HepG2 (cell line): ENCODE data around the gene SAP25. TPM values are rescaled to one million over a fixed set of nuclear protein-coding genes. Genes with fewer than 3 reads are reported as not detected.

Experiments used
- GTF3A ChIP-seq: sonication (generic); formaldehyde crosslinking; conservative IDR thresholded peaks from 2 replicates; pipeline ENCODE4 v1.4.0; 2020; ENCODE audit warnings: mild to moderate bottlenecking, missing genetic modification reagents
- HOXD1 ChIP-seq: sonication (generic); formaldehyde crosslinking; IDR thresholded peaks from 2 replicates; pipeline ENCODE4 v1.5.0; 2020; ENCODE audit warnings: missing genetic modification reagents
- KDM4B ChIP-seq: sonication (generic); formaldehyde crosslinking; IDR thresholded peaks from 2 replicates; pipeline ENCODE4 v1.4.0; 2020; ENCODE audit warnings: missing genetic modification reagents
- PHF8 ChIP-seq: sonication (generic); formaldehyde crosslinking; IDR thresholded peaks from 2 replicates; pipeline ENCODE4 v1.5.0; 2020; ENCODE audit warnings: missing genetic modification reagents
- RBAK ChIP-seq: sonication (generic); formaldehyde crosslinking; IDR thresholded peaks from 2 replicates; pipeline ENCODE4 v1.5.1; 2020; ENCODE audit warnings: mild to moderate bottlenecking, missing genetic modification reagents
- RBFOX2 ChIP-seq: fragments of 200-400 bp; formaldehyde crosslinking; IDR thresholded peaks from 2 replicates; pipeline ENCODE4 v1.6.1; 2017; ENCODE audit warnings: low read depth, mild to moderate bottlenecking, low read length
- SNAI1 ChIP-seq: sonication (generic); formaldehyde crosslinking; IDR thresholded peaks from 2 replicates; pipeline ENCODE4 v1.5.0; 2020; ENCODE audit warnings: mild to moderate bottlenecking, missing genetic modification reagents, borderline replicate concordance
- SP1 ChIP-seq, 2 experiments: fragments of 450-650 bp in 1 of 2; sonication (generic) in 1 of 2; formaldehyde crosslinking in 1 of 2; IDR thresholded peaks; 2 replicates each; pipeline versions ENCODE4 v1.4.0 to v1.6.1; 2016 to 2020; ENCODE audit warnings: missing genetic modification reagents in 1 of 2
- SRY ChIP-seq: sonication (generic); formaldehyde crosslinking; IDR thresholded peaks from 2 replicates; pipeline ENCODE4 v1.8.0; 2022; ENCODE audit warnings: mild to moderate bottlenecking, missing genetic modification reagents
- TGIF2 ChIP-seq: IDR thresholded peaks from 2 replicates; pipeline ENCODE4 v1.6.1; 2016; ENCODE audit warnings: control low read depth, missing compliant biosample characterization
- ZNF549 ChIP-seq: sonication (generic); formaldehyde crosslinking; IDR thresholded peaks from 2 replicates; pipeline ENCODE4 v1.5.0; 2020; ENCODE audit warnings: missing genetic modification reagents
- ZNF557 ChIP-seq: sonication (generic); formaldehyde crosslinking; IDR thresholded peaks from 2 replicates; pipeline ENCODE4 v1.4.0; 2020; ENCODE audit warnings: missing genetic modification reagents
- ZNF670 ChIP-seq: sonication (generic); formaldehyde crosslinking; IDR thresholded peaks from 2 replicates; pipeline ENCODE4 v1.8.0; 2022; ENCODE audit warnings: mild to moderate bottlenecking, missing genetic modification reagents, borderline replicate concordance
- ZNF782 ChIP-seq: sonication (generic); formaldehyde crosslinking; IDR thresholded peaks from 2 replicates; pipeline ENCODE4 v1.4.0; 2020; ENCODE audit warnings: missing genetic modification reagents, mild to moderate bottlenecking, borderline replicate concordance
- ZNF816 ChIP-seq: sonication (generic); formaldehyde crosslinking; IDR thresholded peaks from 2 replicates; pipeline ENCODE4 v1.8.0; 2022; ENCODE audit warnings: missing genetic modification reagents, mild to moderate bottlenecking, borderline replicate concordance
- polyA plus RNA-seq, 8 experiments: library from polyadenylated mRNA; depleted of rRNA in 3 of 8; stranded (reverse) in 7 of 8; unstranded in 1 of 8; fragments of >200 nt; fragmentation: Illumina TruSeq in 4 of 8; extraction: Trizol in 4 of 8; gene quantifications; 2 replicates each; pipeline versions ENCODE4 v1.2.1 to v1.2.3, GENCODE V29; 2011 to 2016; ENCODE audit warnings: low read depth in 4 of 8, missing spikeins in 1 of 8, mixed read lengths in 1 of 8; ENCODE audit not compliant: insufficient read depth in 1 of 8
- total RNA-seq, 5 experiments: library from RNA; depleted of rRNA; stranded (reverse); fragments of >200 nt; fragmentation: Illumina TruSeq; extraction: Trizol; gene quantifications; 2 replicates each; pipeline ENCODE4 v1.2.3, GENCODE V29; 2016; ENCODE audit warnings: low read depth in 1 of 5
- TF ChIP-seq, protein P1 (sequence below): sonication (generic); formaldehyde crosslinking; IDR thresholded peaks from 2 replicates; pipeline ENCODE4 v1.8.1; 2023; ENCODE audit warnings: mild to moderate bottlenecking, missing genetic modification reagents
- TF ChIP-seq, protein P2 (sequence below): sonication (generic); formaldehyde crosslinking; IDR thresholded peaks from 2 replicates; pipeline ENCODE4 v1.8.0; 2022; ENCODE audit warnings: missing genetic modification reagents, mild to moderate bottlenecking, moderate library complexity, borderline replicate concordance
- TF ChIP-seq, protein P3 (sequence below): sonication (generic); formaldehyde crosslinking; IDR thresholded peaks from 2 replicates; pipeline ENCODE4 v1.5.1; 2020; ENCODE audit warnings: mild to moderate bottlenecking, missing genetic modification reagents
- TF ChIP-seq, protein P4 (sequence below): sonication (generic); formaldehyde crosslinking; IDR thresholded peaks from 2 replicates; pipeline ENCODE4 v1.8.1; 2022; ENCODE audit warnings: low read depth, mild to moderate bottlenecking, missing genetic modification reagents

The SAP25 gene
- total and polyA plus RNA-seq, 2 of the 13 experiments (the other 11 are each of a cell fraction or from before 2014, with no cell fraction given) = 0.15 to 0.20 TPM

DNA sequence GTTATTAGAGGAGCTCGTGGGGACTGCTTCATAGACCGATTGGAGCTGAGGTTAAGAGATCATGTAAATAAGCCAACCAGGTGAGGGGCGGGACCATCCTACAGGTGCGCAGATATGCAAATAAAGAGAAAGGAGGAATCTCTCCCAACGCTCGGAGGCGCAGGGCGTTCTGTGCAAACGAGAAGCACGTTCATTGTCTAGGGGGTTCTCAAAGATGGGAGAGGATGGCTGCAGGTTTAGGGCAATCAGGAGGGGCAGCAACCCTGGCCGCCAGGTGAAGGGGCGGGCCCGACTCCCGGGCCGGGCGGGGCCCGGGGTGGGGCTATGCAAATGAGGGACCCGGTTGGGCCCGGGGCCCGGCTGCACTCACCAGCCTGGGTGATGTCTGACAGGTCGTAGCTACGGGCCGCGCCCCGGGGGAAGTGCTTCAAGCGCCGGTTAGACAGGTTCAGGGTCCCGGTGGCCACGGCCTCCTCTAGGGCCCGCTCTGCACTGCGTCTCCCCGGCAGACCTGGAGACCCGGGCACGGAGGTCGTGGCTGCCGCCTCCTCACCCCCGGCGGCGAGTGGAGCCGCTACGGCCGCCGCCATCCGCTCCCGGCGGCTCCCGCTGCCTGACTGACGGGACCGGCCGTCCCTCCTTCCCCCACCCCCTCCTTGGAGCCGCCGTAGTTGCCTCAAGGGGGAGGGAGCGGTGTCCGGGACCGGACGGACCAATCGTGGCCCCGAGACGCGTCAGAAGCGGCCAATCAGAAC lies 12.0 kb upstream of the SAP25 start, which contains the start of gene LRCH4 (continued):
- TF ChIP-seq SRY (peak; percentile 57; the same call in 1 of the 2 replicates), GTF3A (CRISPR knock-in tag) (no peak), TGIF2 (peak; percentile 71; the same call in 1 of the 2 replicates), HOXD1 (CRISPR knock-in tag) (0 out of 2 replicates have a peak, but pooled peaks have one; percentile 58), SP1 (IDR thresholded peaks at IDR 0.05) (no peak; the same call in 1 of the 2 replicates), SP1 (CRISPR knock-in tag; IDR thresholded peaks at IDR 0.05) (no peak), RBFOX2 (peak; percentile 93), ZNF670 (CRISPR knock-in tag) (peak; percentile 59; the same call in 1 of the 2 replicates), RBAK (0 out of 2 replicates have a peak, but pooled peaks have one; percentile 26), ZNF782 (CRISPR knock-in tag) (peak; percentile 62; the same call in 1 of the 2 replicates), ZNF549 (CRISPR knock-in tag) (no peak), SNAI1 (CRISPR knock-in tag) (0 out of 2 replicates have a peak, but pooled peaks have one; percentile 67), ZNF816 (CRISPR knock-in tag) (peak; percentile 67; the same call in 1 of the 2 replicates), PHF8 (CRISPR knock-in tag) (peak; percentile 73), KDM4B (CRISPR knock-in tag) (no peak), ZNF557 (CRISPR knock-in tag) (no peak)
- TF ChIP-seq, protein P1, sequence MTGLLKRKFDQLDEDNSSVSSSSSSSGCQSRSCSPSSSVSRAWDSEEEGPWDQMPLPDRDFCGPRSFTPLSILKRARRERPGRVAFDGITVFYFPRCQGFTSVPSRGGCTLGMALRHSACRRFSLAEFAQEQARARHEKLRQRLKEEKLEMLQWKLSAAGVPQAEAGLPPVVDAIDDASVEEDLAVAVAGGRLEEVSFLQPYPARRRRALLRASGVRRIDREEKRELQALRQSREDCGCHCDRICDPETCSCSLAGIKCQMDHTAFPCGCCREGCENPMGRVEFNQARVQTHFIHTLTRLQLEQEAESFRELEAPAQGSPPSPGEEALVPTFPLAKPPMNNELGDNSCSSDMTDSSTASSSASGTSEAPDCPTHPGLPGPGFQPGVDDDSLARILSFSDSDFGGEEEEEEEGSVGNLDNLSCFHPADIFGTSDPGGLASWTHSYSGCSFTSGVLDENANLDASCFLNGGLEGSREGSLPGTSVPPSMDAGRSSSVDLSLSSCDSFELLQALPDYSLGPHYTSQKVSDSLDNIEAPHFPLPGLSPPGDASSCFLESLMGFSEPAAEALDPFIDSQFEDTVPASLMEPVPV (CRISPR knock-in tag) = peak; percentile 68; the same call in 1 of the 2 replicates
- TF ChIP-seq, protein P2, sequence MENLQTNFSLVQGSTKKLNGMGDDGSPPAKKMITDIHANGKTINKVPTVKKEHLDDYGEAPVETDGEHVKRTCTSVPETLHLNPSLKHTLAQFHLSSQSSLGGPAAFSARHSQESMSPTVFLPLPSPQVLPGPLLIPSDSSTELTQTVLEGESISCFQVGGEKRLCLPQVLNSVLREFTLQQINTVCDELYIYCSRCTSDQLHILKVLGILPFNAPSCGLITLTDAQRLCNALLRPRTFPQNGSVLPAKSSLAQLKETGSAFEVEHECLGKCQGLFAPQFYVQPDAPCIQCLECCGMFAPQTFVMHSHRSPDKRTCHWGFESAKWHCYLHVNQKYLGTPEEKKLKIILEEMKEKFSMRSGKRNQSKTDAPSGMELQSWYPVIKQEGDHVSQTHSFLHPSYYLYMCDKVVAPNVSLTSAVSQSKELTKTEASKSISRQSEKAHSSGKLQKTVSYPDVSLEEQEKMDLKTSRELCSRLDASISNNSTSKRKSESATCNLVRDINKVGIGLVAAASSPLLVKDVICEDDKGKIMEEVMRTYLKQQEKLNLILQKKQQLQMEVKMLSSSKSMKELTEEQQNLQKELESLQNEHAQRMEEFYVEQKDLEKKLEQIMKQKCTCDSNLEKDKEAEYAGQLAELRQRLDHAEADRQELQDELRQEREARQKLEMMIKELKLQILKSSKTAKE = no peak
- TF ChIP-seq, protein P3, sequence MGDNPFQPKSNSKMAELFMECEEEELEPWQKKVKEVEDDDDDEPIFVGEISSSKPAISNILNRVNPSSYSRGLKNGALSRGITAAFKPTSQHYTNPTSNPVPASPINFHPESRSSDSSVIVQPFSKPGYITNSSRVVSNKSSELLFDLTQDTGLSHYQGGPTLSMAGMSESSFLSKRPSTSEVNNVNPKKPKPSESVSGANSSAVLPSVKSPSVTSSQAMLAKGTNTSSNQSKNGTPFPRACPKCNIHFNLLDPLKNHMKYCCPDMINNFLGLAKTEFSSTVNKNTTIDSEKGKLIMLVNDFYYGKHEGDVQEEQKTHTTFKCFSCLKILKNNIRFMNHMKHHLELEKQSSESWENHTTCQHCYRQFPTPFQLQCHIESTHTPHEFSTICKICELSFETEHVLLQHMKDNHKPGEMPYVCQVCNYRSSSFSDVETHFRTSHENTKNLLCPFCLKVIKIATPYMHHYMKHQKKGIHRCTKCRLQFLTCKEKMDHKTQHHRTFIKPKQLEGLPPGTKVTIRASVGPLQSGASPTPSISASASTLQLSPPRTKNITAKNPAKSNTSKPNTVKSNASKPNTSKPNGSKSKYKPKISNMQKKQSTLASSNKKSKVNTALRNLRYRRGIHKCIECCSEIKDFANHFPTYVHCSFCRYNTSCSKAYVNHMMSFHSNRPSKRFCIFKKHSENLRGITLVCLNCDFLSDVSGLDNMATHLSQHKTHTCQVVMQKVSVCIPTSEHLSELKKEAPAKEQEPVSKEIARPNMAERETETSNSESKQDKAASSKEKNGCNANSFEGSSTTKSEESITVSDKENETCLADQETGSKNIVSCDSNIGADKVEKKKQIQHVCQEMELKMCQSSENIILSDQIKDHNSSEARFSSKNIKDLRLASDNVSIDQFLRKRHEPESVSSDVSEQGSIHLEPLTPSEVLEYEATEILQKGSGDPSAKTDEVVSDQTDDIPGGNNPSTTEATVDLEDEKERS = no peak
- TF ChIP-seq, protein P4, sequence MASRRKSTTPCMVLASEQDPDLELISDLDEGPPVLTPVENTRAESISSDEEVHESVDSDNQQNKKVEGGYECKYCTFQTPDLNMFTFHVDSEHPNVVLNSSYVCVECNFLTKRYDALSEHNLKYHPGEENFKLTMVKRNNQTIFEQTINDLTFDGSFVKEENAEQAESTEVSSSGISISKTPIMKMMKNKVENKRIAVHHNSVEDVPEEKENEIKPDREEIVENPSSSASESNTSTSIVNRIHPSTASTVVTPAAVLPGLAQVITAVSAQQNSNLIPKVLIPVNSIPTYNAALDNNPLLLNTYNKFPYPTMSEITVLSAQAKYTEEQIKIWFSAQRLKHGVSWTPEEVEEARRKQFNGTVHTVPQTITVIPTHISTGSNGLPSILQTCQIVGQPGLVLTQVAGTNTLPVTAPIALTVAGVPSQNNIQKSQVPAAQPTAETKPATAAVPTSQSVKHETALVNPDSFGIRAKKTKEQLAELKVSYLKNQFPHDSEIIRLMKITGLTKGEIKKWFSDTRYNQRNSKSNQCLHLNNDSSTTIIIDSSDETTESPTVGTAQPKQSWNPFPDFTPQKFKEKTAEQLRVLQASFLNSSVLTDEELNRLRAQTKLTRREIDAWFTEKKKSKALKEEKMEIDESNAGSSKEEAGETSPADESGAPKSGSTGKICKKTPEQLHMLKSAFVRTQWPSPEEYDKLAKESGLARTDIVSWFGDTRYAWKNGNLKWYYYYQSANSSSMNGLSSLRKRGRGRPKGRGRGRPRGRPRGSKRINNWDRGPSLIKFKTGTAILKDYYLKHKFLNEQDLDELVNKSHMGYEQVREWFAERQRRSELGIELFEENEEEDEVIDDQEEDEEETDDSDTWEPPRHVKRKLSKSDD (CRISPR knock-in tag) = no peak
